GM19193 (cell line): ENCODE results near the gene TSGA10IP.
A peak's percentile ranks its signal among the peaks of the same experiment; 100 is the strongest.

ENCODE experiments used
- POLR2A ChIP-seq: IDR thresholded peaks from 4 replicates; pipeline ENCODE4 v1.6.1; 2011; ENCODE audit not compliant: insufficient read depth, insufficient read length; ENCODE audit errors: extremely low read depth

The TSGA10IP gene

DNA sequence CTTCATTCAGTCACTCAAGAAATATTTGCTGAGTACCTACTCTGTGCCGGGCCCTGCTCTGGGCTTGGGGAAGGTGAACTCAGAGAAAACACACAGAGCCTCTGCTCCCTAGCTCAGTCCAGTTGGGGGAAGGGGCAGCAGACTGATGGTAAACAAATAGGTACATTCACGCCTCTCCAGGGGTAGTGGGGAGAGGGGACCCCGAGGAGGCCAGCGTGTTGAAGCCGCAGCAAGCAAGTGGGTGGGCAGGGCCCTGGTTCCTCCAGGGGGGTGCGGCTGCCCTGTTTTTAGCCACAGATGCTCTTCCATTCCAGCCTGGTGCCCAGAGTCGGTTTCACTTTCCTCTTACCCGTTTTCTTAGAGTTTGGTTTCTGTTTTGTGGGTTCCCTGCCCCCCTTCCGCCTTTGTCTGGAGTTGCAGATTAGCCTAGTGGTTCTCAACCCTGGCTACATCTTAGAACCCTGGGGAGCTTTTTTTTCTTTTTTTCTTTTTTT is 17.3 kb upstream of the TSGA10IP start:
- peak; percentile 64 for TF ChIP-seq POLR2A

DNA sequence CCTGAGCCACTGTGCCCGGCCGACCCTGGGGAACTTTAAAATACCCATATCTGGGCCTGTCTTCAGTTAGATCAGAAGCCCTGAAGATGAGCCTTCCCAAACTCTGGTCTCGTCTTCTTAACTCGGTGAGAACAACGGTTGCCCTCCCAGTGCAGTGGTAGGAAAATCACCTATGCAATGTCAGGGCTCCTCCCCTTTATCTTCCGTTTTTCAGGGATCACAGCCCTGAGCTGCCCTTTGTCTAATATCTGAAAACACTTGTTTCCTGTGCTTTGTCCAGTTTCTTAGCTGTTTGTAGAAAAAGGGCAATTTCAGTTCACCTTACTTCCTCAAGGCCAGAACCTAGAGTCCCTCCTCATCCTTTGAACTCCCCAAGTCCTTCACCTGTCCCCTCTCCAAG is 16.6 kb upstream of the TSGA10IP start:
- no peak for TF ChIP-seq POLR2A

DNA sequence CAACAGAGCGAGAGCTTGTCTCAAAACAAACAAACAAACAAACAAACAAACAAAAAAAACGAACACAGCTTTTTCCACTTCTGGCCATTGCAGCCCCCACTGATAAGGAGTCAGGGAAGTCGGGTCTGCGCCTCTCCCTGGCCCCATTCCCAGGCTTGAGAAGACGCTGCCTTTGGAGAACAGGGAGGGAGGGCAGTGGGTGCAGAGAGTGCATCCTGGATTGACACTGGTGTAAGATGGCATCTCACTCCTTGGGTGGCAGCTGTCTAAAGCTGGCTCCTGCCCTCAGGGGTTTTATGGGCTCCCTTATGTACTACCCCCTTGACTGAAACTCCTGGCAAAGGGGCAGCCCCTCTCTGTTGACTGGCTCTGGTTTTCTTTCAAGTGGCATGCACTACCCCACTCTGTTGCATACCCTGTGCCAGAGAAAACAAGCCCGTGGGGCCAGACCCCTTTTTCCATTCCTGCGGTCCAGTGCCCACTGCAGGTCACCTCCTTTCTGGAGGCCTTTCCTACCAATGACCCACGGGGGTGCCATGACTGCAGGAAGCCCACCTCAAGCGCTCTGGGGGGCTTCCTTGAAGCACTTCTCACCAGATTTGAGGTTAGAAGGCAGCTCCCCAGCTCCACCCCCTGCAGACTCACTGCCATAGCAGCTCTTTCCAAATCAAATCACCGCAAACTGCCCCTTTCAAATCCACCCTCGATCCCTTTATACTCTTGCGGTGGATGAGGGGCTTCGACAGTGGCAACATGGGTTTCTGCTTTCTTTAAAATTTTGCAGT is 13.3 kb upstream of the TSGA10IP start:
- no peak for TF ChIP-seq POLR2A

DNA sequence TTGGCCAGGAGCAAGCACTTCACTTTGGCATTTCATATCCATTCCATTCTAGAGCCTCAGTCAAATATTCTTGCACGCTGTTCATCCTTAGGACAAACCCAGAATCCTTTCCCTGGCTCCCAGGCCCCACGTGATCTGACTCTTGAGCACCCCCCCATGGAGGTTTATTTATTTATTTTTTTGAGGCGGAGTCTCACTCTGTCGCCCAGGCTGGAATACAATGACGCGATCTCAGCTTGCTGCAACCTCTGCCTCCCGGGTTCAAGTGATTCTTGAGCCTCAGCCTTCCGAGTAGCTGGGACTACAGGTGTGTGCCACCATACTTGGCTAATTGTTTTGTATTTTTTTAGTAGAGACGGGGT is 12.7 kb upstream of the TSGA10IP start:
- TF ChIP-seq POLR2A, result no peak

DNA sequence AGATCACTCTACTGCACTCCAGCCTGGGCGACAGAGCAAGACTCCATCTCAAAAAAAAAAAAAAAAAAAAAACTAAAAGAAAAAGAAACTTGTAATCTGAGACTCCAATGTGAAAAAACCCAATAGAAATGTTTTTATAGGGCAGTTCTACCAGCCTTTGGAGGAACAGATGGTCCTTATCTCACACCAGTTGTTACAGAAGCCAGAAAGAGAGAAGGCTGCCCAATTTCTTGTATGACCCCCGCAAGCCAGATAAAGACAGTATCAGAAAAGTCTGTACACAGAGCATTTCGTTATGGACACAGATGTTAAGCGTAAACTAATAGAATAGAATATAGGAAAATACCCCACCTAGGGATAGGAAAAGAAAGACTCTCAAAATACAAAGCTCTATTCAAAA is 11.3 kb upstream of the TSGA10IP start:
- TF ChIP-seq POLR2A, result no peak

DNA sequence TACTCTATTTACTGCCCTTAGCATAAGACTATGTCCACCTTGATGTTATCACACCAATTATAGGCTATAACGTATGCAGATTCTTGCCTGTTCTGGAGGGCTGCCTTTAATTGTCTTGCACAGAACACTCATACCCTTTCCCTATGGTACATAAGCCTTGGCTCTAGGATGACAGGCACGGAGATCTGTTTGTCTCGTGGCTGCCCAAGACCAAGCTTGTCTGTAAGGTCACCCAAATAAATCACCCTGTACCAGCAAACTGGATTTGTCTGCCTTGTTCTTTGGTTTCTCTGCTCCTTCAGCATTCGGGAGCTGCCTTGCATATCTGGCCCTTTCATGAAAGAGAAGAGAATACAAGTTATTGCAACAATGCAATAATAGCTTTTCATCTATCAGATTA is 7.5 kb upstream of the TSGA10IP start:
- no peak for TF ChIP-seq POLR2A

DNA sequence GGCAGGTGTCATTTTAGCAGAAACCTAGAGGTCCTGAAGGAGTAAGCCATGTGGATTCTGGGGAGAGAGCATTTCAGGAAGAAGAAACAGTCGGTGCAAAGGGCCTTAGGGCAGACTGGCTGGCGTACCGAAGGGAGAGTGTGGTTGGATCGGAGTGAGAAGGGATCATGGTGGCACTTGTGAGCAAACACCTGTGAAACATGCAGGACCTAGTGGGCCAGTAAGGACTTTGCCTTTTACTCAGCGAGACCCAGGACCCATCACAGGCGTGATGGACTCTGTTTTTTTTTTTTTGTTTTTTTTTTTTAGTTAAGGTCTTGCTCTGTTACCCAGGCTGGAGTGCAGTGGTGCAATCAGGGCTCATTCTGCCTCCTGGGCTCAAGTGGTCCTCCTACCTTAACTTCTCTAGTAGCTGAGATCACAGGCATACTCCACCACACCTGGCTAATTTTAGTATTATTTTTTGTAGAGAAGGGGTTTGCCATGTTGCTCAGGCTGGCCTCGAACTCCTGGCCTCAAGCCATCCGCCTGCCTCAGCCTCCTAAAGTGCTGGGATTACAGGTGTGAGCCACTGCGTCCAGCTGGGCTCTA is 3.5 kb upstream of the TSGA10IP start:
- TF ChIP-seq POLR2A, result no peak

DNA sequence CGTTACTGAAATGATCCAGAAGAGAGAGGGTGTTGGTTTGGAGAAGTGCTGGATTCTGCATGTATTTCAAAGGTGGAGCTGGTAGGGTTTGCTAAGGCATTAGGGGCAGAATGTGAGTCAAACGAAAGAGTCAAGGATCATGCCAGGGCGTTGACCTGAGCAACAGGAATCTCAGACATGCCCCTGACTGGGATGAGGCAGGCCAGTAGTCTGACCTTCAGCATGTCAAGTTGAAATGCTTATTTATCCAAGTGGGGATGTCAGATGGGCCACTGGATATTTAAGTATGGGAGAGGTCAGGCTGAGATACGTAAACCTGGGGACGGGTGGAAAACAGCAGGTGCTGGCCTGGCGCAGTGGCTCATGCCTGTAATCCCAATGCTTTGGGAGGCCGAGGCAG is 2.7 kb upstream of the TSGA10IP start:
- TF ChIP-seq POLR2A, result no peak

DNA sequence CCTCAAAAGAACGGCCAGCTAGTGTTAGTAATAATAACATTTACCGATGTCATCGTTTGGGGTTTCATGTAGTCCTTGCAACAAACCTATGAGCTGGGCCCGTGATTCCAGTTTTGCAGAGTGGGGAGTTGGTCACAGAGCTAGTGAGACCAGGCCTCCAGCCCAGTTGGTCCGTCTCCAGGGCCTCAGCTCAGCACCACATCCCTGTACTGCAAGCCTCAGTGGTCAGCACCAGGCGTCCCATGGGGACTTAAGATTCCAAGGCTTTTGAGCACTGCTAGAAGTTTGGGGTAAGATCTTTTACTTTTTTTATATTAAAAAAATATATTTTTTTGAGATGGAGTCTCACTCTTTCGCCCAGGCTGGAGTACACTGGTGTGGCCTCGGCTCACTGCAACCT is 1.1 kb upstream of the TSGA10IP start:
- TF ChIP-seq POLR2A, result no peak

DNA sequence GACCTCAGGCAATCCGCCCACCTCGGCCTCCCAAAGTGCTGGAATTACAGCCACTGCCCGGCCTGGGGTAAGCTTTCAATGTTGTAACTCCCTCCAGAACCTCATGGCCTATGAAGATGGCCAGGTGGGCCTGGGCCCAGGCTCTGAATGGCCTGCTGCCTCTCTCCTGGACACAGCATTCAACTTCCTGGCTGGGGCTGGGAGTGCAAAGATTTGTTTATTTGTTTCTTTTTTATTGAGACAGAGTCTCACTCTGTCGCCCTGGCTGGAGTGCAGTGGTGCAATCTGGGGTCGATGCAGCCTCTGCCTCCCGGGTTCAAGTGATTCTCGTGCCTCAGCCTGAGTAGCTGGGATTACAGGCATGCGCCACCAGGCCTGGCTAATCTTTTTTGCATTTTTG is 513 bp upstream of the TSGA10IP start:
- no peak for TF ChIP-seq POLR2A

DNA sequence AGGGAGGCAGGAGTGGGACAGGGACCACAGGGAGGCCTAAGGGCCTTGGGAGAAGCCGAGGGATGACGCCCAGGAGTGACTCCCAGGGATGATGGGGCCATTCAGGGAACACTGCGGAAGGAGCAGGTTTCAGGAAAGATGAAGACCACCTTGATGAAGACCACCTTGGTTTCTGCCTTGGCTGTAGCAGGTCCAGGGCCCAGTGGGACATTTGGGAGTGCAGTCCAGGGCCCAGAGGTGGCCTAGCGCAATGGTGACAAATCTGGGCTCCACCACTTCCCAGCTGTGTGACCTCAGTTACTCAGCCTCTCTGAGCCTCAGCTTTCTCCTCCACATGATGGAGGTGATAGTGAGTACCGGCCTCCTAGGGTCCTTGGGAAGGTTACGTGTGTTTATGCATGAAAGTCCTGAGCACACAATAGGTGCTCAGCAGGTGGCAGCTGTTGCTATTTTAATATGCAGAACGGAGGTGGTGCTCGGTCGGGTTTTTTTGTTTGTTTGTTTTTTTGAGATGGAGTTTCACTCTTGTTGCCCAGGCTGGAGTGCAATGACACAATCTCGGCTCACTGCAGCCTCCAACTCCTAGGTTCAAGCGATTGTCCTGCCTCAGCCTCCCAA is 770 bp downstream of the TSGA10IP start:
- no peak for TF ChIP-seq POLR2A

DNA sequence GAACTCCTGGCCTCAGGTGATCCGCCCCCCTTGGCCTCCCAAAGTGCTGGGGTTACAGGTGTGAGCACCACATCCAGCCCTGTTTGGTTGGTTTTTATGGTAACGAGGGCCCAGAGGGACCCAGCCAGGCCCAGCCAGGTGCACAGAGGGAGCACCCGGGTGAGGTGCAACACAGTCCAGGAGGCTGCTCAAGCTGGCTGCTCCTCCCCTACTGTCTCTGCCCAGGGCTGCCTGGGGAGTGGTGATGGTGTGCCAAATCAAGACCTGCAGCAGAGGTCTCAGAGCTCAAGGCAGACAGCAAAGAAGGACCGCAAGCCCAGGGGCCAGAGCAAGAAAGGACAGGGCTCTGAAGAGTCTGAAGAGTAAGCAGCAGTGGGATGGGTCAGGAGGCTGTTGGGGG is 1.4 kb downstream of the TSGA10IP start:
- TF ChIP-seq POLR2A, result no peak

DNA sequence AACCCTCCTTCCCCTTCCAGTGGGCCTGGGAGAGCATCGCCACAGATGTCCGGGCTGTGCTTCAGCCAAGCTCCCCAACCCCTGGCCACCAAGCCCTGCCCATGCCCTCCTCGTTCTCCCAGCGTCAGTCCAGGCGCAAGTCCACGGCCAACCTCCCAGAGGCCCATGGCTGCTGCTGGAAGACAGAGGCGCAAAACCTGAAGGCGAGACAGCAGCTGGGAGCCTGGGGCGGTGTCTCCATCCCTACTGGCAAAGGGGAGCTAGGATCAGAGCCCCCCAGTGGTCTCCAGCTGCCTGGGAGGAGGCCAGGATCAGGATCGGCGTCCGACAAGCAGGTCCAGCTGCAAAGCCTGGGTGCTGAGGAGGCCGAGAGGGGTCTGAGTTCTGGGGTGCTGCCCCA is 1.9 kb downstream of the TSGA10IP start:
- no peak for TF ChIP-seq POLR2A

DNA sequence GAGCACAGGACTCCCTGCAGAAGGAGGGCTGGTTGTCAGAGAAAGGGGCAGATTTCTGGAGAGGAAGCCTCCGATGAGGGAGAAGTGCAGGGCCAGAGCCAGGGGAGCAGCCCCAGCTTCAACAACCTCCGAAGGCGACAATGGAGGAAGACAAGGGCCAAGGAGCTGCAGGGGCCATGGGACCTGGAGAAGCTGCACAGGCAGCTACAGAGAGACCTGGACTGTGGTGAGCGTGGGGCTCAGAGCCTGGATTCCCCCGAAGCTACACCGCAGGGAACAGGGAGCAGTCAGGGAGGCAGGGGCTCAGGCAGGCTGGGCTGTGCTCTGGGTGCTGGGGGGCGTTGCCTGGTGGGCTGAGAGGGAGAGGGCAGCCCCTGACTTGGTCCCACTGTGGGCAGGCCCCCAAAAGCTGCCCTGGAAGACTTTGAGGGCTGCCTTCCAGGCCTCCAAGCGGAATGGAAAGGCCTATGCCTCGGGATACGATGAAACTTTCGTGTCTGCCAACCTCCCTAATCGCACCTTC is 2.4 kb downstream of the TSGA10IP start:
- TF ChIP-seq POLR2A, result no peak

DNA sequence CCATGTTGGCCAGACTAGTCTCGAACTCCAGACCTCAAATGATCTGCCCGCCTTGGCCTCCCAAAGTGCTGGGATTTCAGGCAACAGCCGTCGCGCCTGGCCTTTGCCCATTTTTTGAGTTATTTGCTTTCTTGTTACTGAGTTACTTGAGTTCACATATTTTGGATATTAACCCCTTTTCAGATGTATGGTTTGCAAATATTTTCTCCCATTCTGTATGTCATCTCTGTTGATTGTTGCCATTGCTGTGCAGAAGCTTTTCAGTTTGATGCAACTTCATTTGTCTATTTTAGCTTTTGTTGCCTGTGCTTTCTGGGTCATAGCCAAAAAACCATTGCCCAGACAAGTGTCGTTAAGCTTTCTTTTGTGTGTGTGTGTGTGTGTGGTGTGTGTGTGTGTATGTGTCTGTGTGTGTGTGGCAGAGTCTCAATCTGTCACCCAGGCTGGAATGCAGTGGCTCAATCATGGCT is 6.8 kb downstream of the TSGA10IP start:
- TF ChIP-seq POLR2A, result no peak

DNA sequence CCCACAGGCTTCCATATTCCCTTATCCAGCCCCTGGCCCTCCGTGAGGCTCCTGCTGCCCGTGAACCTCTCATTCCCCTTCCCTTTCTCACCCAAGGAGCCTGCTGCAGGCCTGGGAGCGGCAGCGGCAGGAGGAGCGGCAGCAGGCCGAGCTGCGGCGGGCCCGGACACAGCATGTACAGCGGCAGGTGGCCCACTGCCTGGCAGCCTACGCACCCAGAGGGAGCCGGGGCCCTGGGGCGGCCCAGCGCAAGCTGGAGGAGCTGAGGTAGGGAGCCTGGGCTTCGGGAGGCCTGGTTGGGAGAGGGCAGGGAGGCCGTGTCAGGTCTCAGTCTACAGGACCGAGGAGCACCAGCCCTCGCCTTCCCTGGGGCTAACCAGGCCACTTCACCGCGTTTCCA is 8.2 kb downstream of the TSGA10IP start:
- no peak for TF ChIP-seq POLR2A

DNA sequence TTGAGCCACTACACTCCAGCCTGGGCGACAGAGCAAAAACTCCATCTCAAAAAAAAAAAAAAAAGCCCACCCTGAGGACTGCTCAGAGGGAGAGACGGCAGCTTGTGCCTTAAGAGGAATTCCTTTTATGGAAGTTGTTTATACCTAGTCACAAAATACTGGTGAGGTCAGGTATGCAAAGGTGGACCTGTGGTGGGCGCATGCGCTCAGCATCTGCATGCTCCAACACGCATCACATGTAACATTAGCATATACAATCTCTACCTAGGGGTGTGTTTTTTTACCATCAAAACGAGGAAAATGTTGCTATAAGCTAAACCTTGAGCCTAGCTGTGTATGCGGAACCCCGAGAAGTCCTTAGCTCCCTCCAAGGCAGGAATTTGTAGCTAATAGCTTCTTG is 9.5 kb downstream of the TSGA10IP start:
- no peak for TF ChIP-seq POLR2A

DNA sequence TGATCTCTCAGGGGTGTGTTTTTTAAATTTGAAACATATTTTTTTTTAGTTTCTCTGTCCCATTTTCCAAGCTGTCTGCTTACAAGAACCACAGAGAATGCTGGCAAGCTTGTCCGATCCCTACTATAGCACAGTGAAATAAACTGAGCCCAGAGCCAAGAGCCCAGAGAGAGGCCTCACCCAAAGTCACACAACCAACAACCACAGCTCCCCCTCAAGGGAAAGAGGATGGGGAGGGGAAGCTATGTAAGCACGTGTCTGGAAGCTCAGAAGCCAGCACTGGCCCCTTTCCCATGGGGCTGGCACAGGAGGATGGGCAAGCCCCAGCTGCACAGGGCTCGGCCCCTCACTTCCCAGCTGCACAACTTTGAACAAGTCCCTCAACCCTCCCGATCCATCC is 13.0 kb downstream of the TSGA10IP start:
- TF ChIP-seq POLR2A, result no peak
